ENCODE data around the gene B4GALT6.

B4GALT6 gene

GRCh38 chr18:31603315-31603714 is 81.1 kb downstream of the B4GALT6 start:
- Histone ChIP-seq H3K4me3 (ENCODE audit: low read depth in 1 of 2, low read length in 2 of 2) (no peak overlapping the region), H3K9ac (ENCODE audit: low read depth in 1 of 2, low read length in 2 of 2) (no peak overlapping the region), H3K36me3 (ENCODE audit: control insufficient read depth in 1 of 2, insufficient read depth in 2 of 2, low read length in 2 of 2) (no peaks in the 10 kb centered on the region), H3K9me3 (ENCODE audit: control insufficient read depth in 1 of 2, low read length in 2 of 2) (no peaks in the 10 kb centered on the region), H3K4me1 (ENCODE audit: control insufficient read depth in 1 of 2, insufficient read depth in 2 of 2, low read length in 2 of 2) (no peaks in the 10 kb centered on the region), H3K27me3 (ENCODE audit: control insufficient read depth in 1 of 2, insufficient read depth in 2 of 2, low read length in 2 of 2) (no peaks in the 10 kb centered on the region), H3K27ac (ENCODE audit: low read depth, low read length) (no peak overlapping the region)

- Histone ChIP-seq H3K9ac (ENCODE audit: low read depth in 1 of 2, low read length in 2 of 2) (no peak overlapping the region), H3K27ac (ENCODE audit: low read depth, low read length) (no peak overlapping the region), H3K4me3 (ENCODE audit: low read depth in 1 of 2, low read length in 2 of 2) (no peak overlapping the region), H3K4me1 (ENCODE audit: control insufficient read depth in 1 of 2, insufficient read depth in 2 of 2, low read length in 2 of 2) (no peaks in the 10 kb centered on the region), H3K36me3 (ENCODE audit: control insufficient read depth in 1 of 2, insufficient read depth in 2 of 2, low read length in 2 of 2) (no peaks in the 10 kb centered on the region), H3K27me3 (ENCODE audit: control insufficient read depth in 1 of 2, insufficient read depth in 2 of 2, low read length in 2 of 2) (no peaks in the 10 kb centered on the region), H3K9me3 (ENCODE audit: control insufficient read depth in 1 of 2, low read length in 2 of 2) (no peaks in the 10 kb centered on the region)
Observed at GRCh38 chr18:31598021-31598805, 86.2 kb downstream of the B4GALT6 start.

GRCh38 chr18:31596081-31596872 is 88.1 kb downstream of the B4GALT6 start:
- H3K4me3 ChIP-seq (ENCODE audit: low read depth in 1 of 2, low read length in 2 of 2) = no peak overlapping the region
- H3K27ac ChIP-seq (ENCODE audit: low read depth, low read length) = no peak overlapping the region
- no peaks in the 10 kb centered on the region for H3K9me3 ChIP-seq (ENCODE audit: control insufficient read depth in 1 of 2, low read length in 2 of 2)
- H3K9ac ChIP-seq (ENCODE audit: low read depth in 1 of 2, low read length in 2 of 2) = no peak overlapping the region
- H3K27me3 ChIP-seq (ENCODE audit: control insufficient read depth in 1 of 2, insufficient read depth in 2 of 2, low read length in 2 of 2) = no peaks in the 10 kb centered on the region
- H3K36me3 ChIP-seq (ENCODE audit: control insufficient read depth in 1 of 2, insufficient read depth in 2 of 2, low read length in 2 of 2) = no peaks in the 10 kb centered on the region
- H3K4me1 ChIP-seq (ENCODE audit: control insufficient read depth in 1 of 2, insufficient read depth in 2 of 2, low read length in 2 of 2) = peaks cover 0 to 5% of the 10 kb centered on the region in 2 donors

- Histone ChIP-seq H3K9me3 (ENCODE audit: control insufficient read depth in 1 of 2, low read length in 2 of 2) (no peaks in the 10 kb centered on the region), H3K36me3 (ENCODE audit: control insufficient read depth in 1 of 2, insufficient read depth in 2 of 2, low read length in 2 of 2) (no peaks in the 10 kb centered on the region), H3K27me3 (ENCODE audit: control insufficient read depth in 1 of 2, insufficient read depth in 2 of 2, low read length in 2 of 2) (no peaks in the 10 kb centered on the region), H3K4me3 (ENCODE audit: low read depth in 1 of 2, low read length in 2 of 2) (no peak overlapping the region), H3K27ac (ENCODE audit: low read depth, low read length) (no peak overlapping the region), H3K9ac (ENCODE audit: low read depth in 1 of 2, low read length in 2 of 2) (no peak overlapping the region), H3K4me1 (ENCODE audit: control insufficient read depth in 1 of 2, insufficient read depth in 2 of 2, low read length in 2 of 2) (peaks cover 0 to 5% of the 10 kb centered on the region in 2 donors)
Observed at GRCh38 chr18:31595121-31595771, 89.1 kb downstream of the B4GALT6 start.

- H3K27me3 ChIP-seq (ENCODE audit: control insufficient read depth in 1 of 2, insufficient read depth in 2 of 2, low read length in 2 of 2) = no peaks in the 10 kb centered on the region
- H3K36me3 ChIP-seq (ENCODE audit: control insufficient read depth in 1 of 2, insufficient read depth in 2 of 2, low read length in 2 of 2) = no peaks in the 10 kb centered on the region
- H3K9me3 ChIP-seq (ENCODE audit: control insufficient read depth in 1 of 2, low read length in 2 of 2) = no peaks in the 10 kb centered on the region
- H3K4me1 ChIP-seq (ENCODE audit: control insufficient read depth in 1 of 2, insufficient read depth in 2 of 2, low read length in 2 of 2) = peaks cover 0 to 5% of the 10 kb centered on the region in 2 donors
- H3K9ac ChIP-seq (ENCODE audit: low read depth in 1 of 2, low read length in 2 of 2) = no peak overlapping the region
- H3K27ac ChIP-seq (ENCODE audit: low read depth, low read length) = no peak overlapping the region
- H3K4me3 ChIP-seq (ENCODE audit: low read depth in 1 of 2, low read length in 2 of 2) = no peak overlapping the region
Observed at GRCh38 chr18:31592506-31593157, 91.7 kb downstream of the B4GALT6 start.

GRCh38 chr18:31591628-31592027 is 92.8 kb downstream of the B4GALT6 start, which contains the start of gene TTR:
TTR (plus strand) TSS chr18:31591877; CDS start chr18:31591903, 26 bp downstream.
- Histone ChIP-seq H3K9me3 (ENCODE audit: control insufficient read depth in 1 of 2, low read length in 2 of 2) (no peaks in the 10 kb centered on the region), H3K4me3 (ENCODE audit: low read depth in 1 of 2, low read length in 2 of 2) (no peak within 1 kb of the TSS), H3K36me3 (ENCODE audit: control insufficient read depth in 1 of 2, insufficient read depth in 2 of 2, low read length in 2 of 2) (no peaks in the 10 kb centered on the region), H3K4me1 (ENCODE audit: control insufficient read depth in 1 of 2, insufficient read depth in 2 of 2, low read length in 2 of 2) (peaks cover 0 to 5% of the 10 kb centered on the region in 2 donors), H3K9ac (ENCODE audit: low read depth in 1 of 2, low read length in 2 of 2) (no peak within 1 kb of the TSS), H3K27ac (ENCODE audit: low read depth, low read length) (no peak within 1 kb of the TSS), H3K27me3 (ENCODE audit: control insufficient read depth in 1 of 2, insufficient read depth in 2 of 2, low read length in 2 of 2) (no peaks in the 10 kb centered on the region)

GRCh38 chr18:31591113-31591512 is 93.3 kb downstream of the B4GALT6 start:
- no peaks in the 10 kb centered on the region for H3K27me3 ChIP-seq (ENCODE audit: control insufficient read depth in 1 of 2, insufficient read depth in 2 of 2, low read length in 2 of 2)
- H3K9me3 ChIP-seq (ENCODE audit: control insufficient read depth in 1 of 2, low read length in 2 of 2) = no peaks in the 10 kb centered on the region
- H3K4me1 ChIP-seq (ENCODE audit: control insufficient read depth in 1 of 2, insufficient read depth in 2 of 2, low read length in 2 of 2) = peaks cover 0 to 5% of the 10 kb centered on the region in 2 donors
- H3K9ac ChIP-seq (ENCODE audit: low read depth in 1 of 2, low read length in 2 of 2) = no peak overlapping the region
- H3K27ac ChIP-seq (ENCODE audit: low read depth, low read length) = no peak overlapping the region
- no peak overlapping the region for H3K4me3 ChIP-seq (ENCODE audit: low read depth in 1 of 2, low read length in 2 of 2)
- H3K36me3 ChIP-seq (ENCODE audit: control insufficient read depth in 1 of 2, insufficient read depth in 2 of 2, low read length in 2 of 2) = no peaks in the 10 kb centered on the region

GRCh38 chr18:31590570-31590969 is 93.8 kb downstream of the B4GALT6 start:
- Histone ChIP-seq H3K9me3 (ENCODE audit: control insufficient read depth in 1 of 2, low read length in 2 of 2) (no peaks in the 10 kb centered on the region), H3K27ac (ENCODE audit: low read depth, low read length) (no peak overlapping the region), H3K9ac (ENCODE audit: low read depth in 1 of 2, low read length in 2 of 2) (no peak overlapping the region), H3K4me3 (ENCODE audit: low read depth in 1 of 2, low read length in 2 of 2) (no peak overlapping the region), H3K4me1 (ENCODE audit: control insufficient read depth in 1 of 2, insufficient read depth in 2 of 2, low read length in 2 of 2) (peaks cover 0 to 5% of the 10 kb centered on the region in 2 donors), H3K27me3 (ENCODE audit: control insufficient read depth in 1 of 2, insufficient read depth in 2 of 2, low read length in 2 of 2) (no peaks in the 10 kb centered on the region), H3K36me3 (ENCODE audit: control insufficient read depth in 1 of 2, insufficient read depth in 2 of 2, low read length in 2 of 2) (no peaks in the 10 kb centered on the region)

GRCh38 chr18:31587529-31587928 is 96.9 kb downstream of the B4GALT6 start:
- Histone ChIP-seq H3K9me3 (ENCODE audit: control insufficient read depth in 1 of 2, low read length in 2 of 2) (no peaks in the 10 kb centered on the region), H3K27me3 (ENCODE audit: control insufficient read depth in 1 of 2, insufficient read depth in 2 of 2, low read length in 2 of 2) (no peaks in the 10 kb centered on the region), H3K4me1 (ENCODE audit: control insufficient read depth in 1 of 2, insufficient read depth in 2 of 2, low read length in 2 of 2) (peaks cover 0 to 5% of the 10 kb centered on the region in 2 donors), H3K27ac (ENCODE audit: low read depth, low read length) (no peak overlapping the region), H3K9ac (ENCODE audit: low read depth in 1 of 2, low read length in 2 of 2) (no peak overlapping the region), H3K36me3 (ENCODE audit: control insufficient read depth in 1 of 2, insufficient read depth in 2 of 2, low read length in 2 of 2) (no peaks in the 10 kb centered on the region), H3K4me3 (ENCODE audit: low read depth in 1 of 2, low read length in 2 of 2) (no peak overlapping the region)
